Heart left ventricle (tissue), 13 donors: ENCODE measurements around the gene LCP1.

Source experiments
- POLR2A ChIP-seq, 2 donors: fragments of 450-650 bp; IDR thresholded peaks; one replicate each; pipeline ENCODE4 v1.6.1; 2017; ENCODE audit warnings: antibody characterized with exemption in 2 of 2, mild to moderate bottlenecking in 2 of 2, moderate library complexity in 2 of 2
- TF ChIP-seq, protein P1 (sequence below), 12 donors: fragments of 200-600 bp; sonication (generic) in 4 of 12; IDR thresholded peaks; one replicate each; pipeline versions ENCODE4 v1.5.0 to v1.8.0; 2018 to 2022; ENCODE audit warnings: antibody characterized with exemption in 12 of 12, mild to moderate bottlenecking in 5 of 12
- donor health status: ischemic (EF 13 %, LVEDD 7.1; RV severe dilation, severe dysfunction).
- donor health status: DM: no; HTN: yes; CAD: no.
- donor health status: DM: no; HTN: no; CAD: no.
- donor health status: ischemic (EF 25% LVEDD 6.9; RV normal size, moderate dysfunction).
- donor health status: ischemic (EF 25% LVEDD 5.7; RV mildly dilated, moderate dysfunction).
- donor health status: ischemic (EF 35%, LVEDD 5.7; RV mildly dilated, moderate dysfunction).
- donor health status: nonischemic (EF 11% LVEDD 7.7; RV severe dilation, severe dysfunction).
- donor health status: DM: yes; HTN: yes; CAD: no.
- donor health status: PGD.
- donor health status: ischemic (EF 29% LVEDD 5.4; RV normal size, mild dysfunction).
- donor health status: nonischemic (EF 23%, LVEDD 6.1; RV moderate dilation, normal function).

DNA sequence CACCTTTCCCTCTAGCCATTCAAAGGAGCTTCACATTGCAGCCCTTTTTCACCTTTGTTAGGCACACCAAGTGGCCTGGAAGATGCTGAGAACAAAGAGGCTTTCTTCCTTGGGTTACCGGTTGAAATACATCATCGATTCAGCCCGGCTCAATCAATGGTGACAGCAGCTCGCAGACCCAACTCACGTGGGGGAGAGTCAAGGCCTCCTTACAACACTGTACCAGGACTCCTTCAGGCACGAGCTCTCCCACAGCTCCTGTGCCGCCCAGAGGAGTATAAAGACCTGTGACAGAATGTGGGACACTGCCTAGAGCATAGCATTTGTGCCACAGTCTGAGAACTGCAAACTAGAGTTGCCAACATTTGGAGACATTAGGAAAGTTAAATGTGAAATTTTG is 25.9 kb upstream of the LCP1 start:
- TF ChIP-seq, protein P1, sequence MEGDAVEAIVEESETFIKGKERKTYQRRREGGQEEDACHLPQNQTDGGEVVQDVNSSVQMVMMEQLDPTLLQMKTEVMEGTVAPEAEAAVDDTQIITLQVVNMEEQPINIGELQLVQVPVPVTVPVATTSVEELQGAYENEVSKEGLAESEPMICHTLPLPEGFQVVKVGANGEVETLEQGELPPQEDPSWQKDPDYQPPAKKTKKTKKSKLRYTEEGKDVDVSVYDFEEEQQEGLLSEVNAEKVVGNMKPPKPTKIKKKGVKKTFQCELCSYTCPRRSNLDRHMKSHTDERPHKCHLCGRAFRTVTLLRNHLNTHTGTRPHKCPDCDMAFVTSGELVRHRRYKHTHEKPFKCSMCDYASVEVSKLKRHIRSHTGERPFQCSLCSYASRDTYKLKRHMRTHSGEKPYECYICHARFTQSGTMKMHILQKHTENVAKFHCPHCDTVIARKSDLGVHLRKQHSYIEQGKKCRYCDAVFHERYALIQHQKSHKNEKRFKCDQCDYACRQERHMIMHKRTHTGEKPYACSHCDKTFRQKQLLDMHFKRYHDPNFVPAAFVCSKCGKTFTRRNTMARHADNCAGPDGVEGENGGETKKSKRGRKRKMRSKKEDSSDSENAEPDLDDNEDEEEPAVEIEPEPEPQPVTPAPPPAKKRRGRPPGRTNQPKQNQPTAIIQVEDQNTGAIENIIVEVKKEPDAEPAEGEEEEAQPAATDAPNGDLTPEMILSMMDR (IDR thresholded peaks at IDR 0.05) = no peak
- TF ChIP-seq POLR2A (IDR thresholded peaks at IDR 0.05) = no peak
